ENCODE measurements around the gene PATZ1. TPM values are rescaled to one million over a fixed set of nuclear protein-coding genes. Genes with fewer than 3 reads are reported as not detected.

The PATZ1 gene
- total and polyA plus RNA-seq, 9 of the 15 experiments (the other 6 are each of a cell fraction or from before 2014, with no cell fraction given), result 0.63 to 7.8 (median 4.2) TPM

- in situ Hi-C loops (cut with MboI) (no loop called here), intact Hi-C loops (cut with micrococcal nuclease) (no loop called here)
- Histone ChIP-seq H3K36me3 (ENCODE audit: control insufficient read depth, insufficient read depth, low read length) (peaks cover 6% of the 10 kb centered on the region; the same call in 1 of the 3 replicates), H2AFZ (ENCODE audit: low read depth, low read length) (no peak overlapping the region), H3K9ac (ENCODE audit: insufficient read depth in 1 of 2, low read depth in 2 of 2, low read length in 2 of 2) (no peak overlapping the region), H3K27ac (ENCODE audit: extremely low read depth, low read depth, low read length) (no peak overlapping the region), H3K9me1 (ENCODE audit: control insufficient read depth, insufficient read depth, low read length) (no peaks in the 10 kb centered on the region), H3K4me2 (ENCODE audit: insufficient read depth, low read length) (no peak overlapping the region), H3K4me1 (replicated peaks in 1 of 2; ENCODE audit: control insufficient read depth in 2 of 2, insufficient read depth in 2 of 2, low read length in 2 of 2) (peaks cover 2 to 3% of the 10 kb centered on the region in 2 experiments; a peak in 2 of 5 replicates), H3K79me2 (ENCODE audit: control insufficient read depth, insufficient read depth, low read length) (no peaks in the 10 kb centered on the region), H3K27me3 (ENCODE audit: control insufficient read depth in 2 of 2, insufficient read depth in 2 of 2, low read length in 2 of 2) (no peaks in the 10 kb centered on the region), H3K9me3 (replicated peaks; ENCODE audit: control insufficient read depth, insufficient read depth, low read depth, low read length) (no peaks in the 10 kb centered on the region), H3K4me3 (no peak overlapping the region), H4K20me1 (replicated peaks; ENCODE audit: control insufficient read depth, insufficient read depth, low read length) (no peaks in the 10 kb centered on the region)
- BruUV-seq (replicated peaks), result no TSS peak
- 33% methylated on average over 6 of the region's 8 CpGs for WGBS (ENCODE audit: insufficient coverage, low coverage, missing lambda C conversion rate)
- ATAC-seq, result no peak
- TF ChIP-seq SRSF7 (optimal IDR thresholded peaks at IDR 0.05; ENCODE audit: low read depth, low read length) (no peak), MYC (IDR thresholded peaks at IDR 0.05; ENCODE audit: low read depth, low read length) (no peak), MYC (CRISPR knock-in tag; IDR thresholded peaks at IDR 0.05; ENCODE audit: borderline replicate concordance, low read depth) (no peak), HMG20A (CRISPR knock-in tag; conservative IDR thresholded peaks at IDR 0.05) (no peak), HSF4 (CRISPR knock-in tag; IDR thresholded peaks at IDR 0.05; ENCODE audit: borderline replicate concordance) (no peak), KDM2B (CRISPR knock-in tag; IDR thresholded peaks at IDR 0.05) (no peak)
- TF ChIP-seq, protein P1, sequence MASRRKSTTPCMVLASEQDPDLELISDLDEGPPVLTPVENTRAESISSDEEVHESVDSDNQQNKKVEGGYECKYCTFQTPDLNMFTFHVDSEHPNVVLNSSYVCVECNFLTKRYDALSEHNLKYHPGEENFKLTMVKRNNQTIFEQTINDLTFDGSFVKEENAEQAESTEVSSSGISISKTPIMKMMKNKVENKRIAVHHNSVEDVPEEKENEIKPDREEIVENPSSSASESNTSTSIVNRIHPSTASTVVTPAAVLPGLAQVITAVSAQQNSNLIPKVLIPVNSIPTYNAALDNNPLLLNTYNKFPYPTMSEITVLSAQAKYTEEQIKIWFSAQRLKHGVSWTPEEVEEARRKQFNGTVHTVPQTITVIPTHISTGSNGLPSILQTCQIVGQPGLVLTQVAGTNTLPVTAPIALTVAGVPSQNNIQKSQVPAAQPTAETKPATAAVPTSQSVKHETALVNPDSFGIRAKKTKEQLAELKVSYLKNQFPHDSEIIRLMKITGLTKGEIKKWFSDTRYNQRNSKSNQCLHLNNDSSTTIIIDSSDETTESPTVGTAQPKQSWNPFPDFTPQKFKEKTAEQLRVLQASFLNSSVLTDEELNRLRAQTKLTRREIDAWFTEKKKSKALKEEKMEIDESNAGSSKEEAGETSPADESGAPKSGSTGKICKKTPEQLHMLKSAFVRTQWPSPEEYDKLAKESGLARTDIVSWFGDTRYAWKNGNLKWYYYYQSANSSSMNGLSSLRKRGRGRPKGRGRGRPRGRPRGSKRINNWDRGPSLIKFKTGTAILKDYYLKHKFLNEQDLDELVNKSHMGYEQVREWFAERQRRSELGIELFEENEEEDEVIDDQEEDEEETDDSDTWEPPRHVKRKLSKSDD (conservative IDR thresholded peaks at IDR 0.05; ENCODE audit: low read length), result no peak
- no peak for DNase-seq (ENCODE audit: extremely low read depth in 1 of 4, low spot score in 3 of 4)
- ChIA-PET CTCF (ENCODE audit: low intra/inter-chr PET ratio) (no interaction called here), POLR2A (interaction anchor here (0.5 to 1.8 kb wide), 4 partner anchors 8 to 115 kb away, joined by 3 to 5 read pairs (median 4); no protein-coding TSS in a partner anchor)
- no peak for FAIRE-seq
Observed at GRCh38 chr22:31282748-31283468, 63.2 kb downstream of the PATZ1 start.

Measured in K562 (cell line).